GM12878 (cell line): Measurements from ENCODE around the gene AFF2. TPM values are rescaled to one million over a fixed set of nuclear protein-coding genes. Genes with fewer than 3 reads are reported as not detected.

Source experiments
- ATAC-seq: fragments of 200-7000 bp; cut with Tn5 transposase; 3 replicates; pipeline ENCODE4 v1.9.1; 2020; ENCODE audit warnings: mild to moderate bottlenecking, moderate library complexity
- BruUV-seq: library from RNA; stranded (reverse); fragments of 400-500 nt; replicated peaks from 2 replicates; lab custom pipeline; 2021; lab: Mats Ljungman, UMichigan
- CTCF ChIA-PET: fragments of 300-600 bp; sonication (Branson Sonifier 250); formaldehyde crosslinking; extraction: SDS; loops from one replicate; lab custom pipeline; 2021; ENCODE audit warnings: inconsistent platforms; lab: Yijun Ruan, JAX
- POLR2A ChIA-PET: fragments of 350-600 bp; formaldehyde crosslinking; extraction: SDS; loops from one replicate; lab custom pipeline; 2021; ENCODE audit warnings: inconsistent platforms; lab: Charles Lee
- RAD21 ChIA-PET: fragments of 300-600 bp; sonication (Branson Sonifier 250); formaldehyde crosslinking; loops from one replicate; lab custom pipeline; 2023; ENCODE audit warnings: antibody characterized with exemption; ENCODE audit not compliant: unreplicated experiment; lab: Charles Lee
- SMC1A ChIA-PET: fragments of 300-600 bp; sonication (Branson Sonifier 250); formaldehyde crosslinking; loops from one replicate; lab custom pipeline; 2023; ENCODE audit not compliant: unreplicated experiment, uncharacterized antibody; lab: Charles Lee
- DNase-seq: peaks from one replicate; pipeline ENCODE4 v3.0.0-alpha.2; 2011; ENCODE audit warnings: low read depth, low spot score
- FAIRE-seq: peaks from 3 replicates; lab custom pipeline; 2011; peaks lifted over from hg19 to GRCh38; lab: Jason Lieb, UNC
- H2AFZ ChIP-seq: 2 replicates; pipeline ENCODE4 v1.6.0; 2011; ENCODE audit warnings: low read depth, low read length, control low read depth; ENCODE audit not compliant: control insufficient read depth
- H3K27ac ChIP-seq: 2 replicates; pipeline ENCODE4 v1.5.1; 2011; ENCODE audit warnings: control low read depth; ENCODE audit not compliant: control insufficient read depth, insufficient read depth
- H3K27me3 ChIP-seq, 2 experiments: replicated peaks in 1 of 2; 2 replicates each; pipeline versions ENCODE4 v1.6.0 to v1.6.1; 2011; ENCODE audit warnings: low read length in 1 of 2; ENCODE audit not compliant: control insufficient read depth in 2 of 2, insufficient read depth in 2 of 2
- H3K36me3 ChIP-seq, 2 experiments: 2 replicates each; pipeline ENCODE4 v1.5.1; 2011; ENCODE audit warnings: low read length in 1 of 2; ENCODE audit not compliant: control insufficient read depth in 2 of 2, insufficient read depth in 2 of 2
- H3K4me1 ChIP-seq: 2 replicates; pipeline ENCODE4 v1.6.1; 2011; ENCODE audit warnings: mild to moderate bottlenecking, low read length, moderate library complexity, mixed read lengths; ENCODE audit not compliant: control insufficient read depth, insufficient read depth
- H3K4me2 ChIP-seq: 2 replicates; pipeline ENCODE4 v1.6.0; 2011; ENCODE audit warnings: control low read depth; ENCODE audit not compliant: control insufficient read depth, insufficient read depth
- H3K4me3 ChIP-seq: fragments of 200-600 bp; sonication (generic); 2 replicates; pipeline ENCODE4 v1.5.1; 2016
- H3K79me2 ChIP-seq: 2 replicates; pipeline ENCODE4 v1.6.0; 2011; ENCODE audit warnings: low read length; ENCODE audit not compliant: control insufficient read depth, insufficient read depth
- H3K9ac ChIP-seq: 2 replicates; pipeline ENCODE4 v1.8.0; 2011; ENCODE audit warnings: low read length, control low read depth, mixed read lengths; ENCODE audit not compliant: control insufficient read depth, insufficient read depth
- H3K9me3 ChIP-seq: replicated peaks from 3 replicates; pipeline ENCODE4 v1.5.1; 2011; ENCODE audit warnings: mild to moderate bottlenecking, low read length; ENCODE audit not compliant: control insufficient read depth, insufficient read depth
- H4K20me1 ChIP-seq: 2 replicates; pipeline ENCODE4 v1.6.0; 2011; ENCODE audit not compliant: control insufficient read depth, insufficient read depth
- BRCA1 ChIP-seq: IDR thresholded peaks from 2 replicates; pipeline ENCODE4 v1.6.1; 2011; ENCODE audit warnings: low read depth, low read length, improper control_type of control experiment
- MYB ChIP-seq: fragments of 150-350 bp; IDR thresholded peaks from 2 replicates; pipeline ENCODE4 v1.6.1; 2014; ENCODE audit warnings: mild to moderate bottlenecking, low read depth, low read length, borderline replicate concordance
- SIN3A ChIP-seq: IDR thresholded peaks from 2 replicates; pipeline ENCODE4 v1.6.1; 2012; ENCODE audit warnings: low read depth, low read length, improper control_type of control experiment
- SMARCA5 ChIP-seq: fragments of 450-650 bp; IDR thresholded peaks from 2 replicates; pipeline ENCODE4 v1.6.1; 2017; ENCODE audit warnings: mild to moderate bottlenecking
- SMC3 ChIP-seq: IDR thresholded peaks from 2 replicates; pipeline ENCODE4 v1.6.1; 2011; ENCODE audit warnings: low read length, improper control_type of control experiment, borderline replicate concordance
- SRF ChIP-seq, 2 experiments: IDR thresholded peaks; 2 replicates each; pipeline ENCODE4 v1.6.1; 2011; ENCODE audit warnings: low read depth in 2 of 2, low read length in 2 of 2, mild to moderate bottlenecking in 1 of 2, moderate library complexity in 1 of 2
- TCF12 ChIP-seq: IDR thresholded peaks from 2 replicates; pipeline ENCODE4 v1.6.1; 2011; ENCODE audit warnings: low read depth, mild to moderate bottlenecking, low read length
- ZBED1 ChIP-seq: IDR thresholded peaks from 2 replicates; pipeline ENCODE4 v1.6.1; 2016; ENCODE audit warnings: borderline replicate concordance
- WGBS: methylation state at CpG from one replicate; pipeline ENCODE4 v1.1.6; 2016; ENCODE audit warnings: low lambda C conversion rate; ENCODE audit not compliant: insufficient replicate concordance, insufficient coverage; ENCODE audit errors: missing lambda C conversion rate; 5-methylcytosine and 5-hydroxymethylcytosine counted together
- in situ Hi-C: fragments of 300-500 bp; cut with MboI; formaldehyde crosslinking; loops from 9 replicates; pipeline ENCODE4 v1.14.3; 2018; ENCODE audit warnings: mixed read lengths
- intact Hi-C: fragments of 100-400 bp; cut with micrococcal nuclease; formaldehyde crosslinking; loops from one replicate; pipeline ENCODE4 v1.14.2; 2022; ENCODE audit not compliant: unreplicated experiment
- polyA plus RNA-seq, 11 experiments: library from polyadenylated mRNA; depleted of rRNA in 4 of 11; unstranded in 6 of 11; stranded (reverse) in 5 of 11; fragments of >200 nt; fragmentation: Nextera tagmentation in 4 of 11; fragmentation: Illumina TruSeq in 1 of 11; extraction: Ambion mirVana in 4 of 11; extraction: Trizol in 1 of 11; gene quantifications; 1 replicate in 1 of 11; 2 replicates in 10 of 11; pipeline versions ENCODE4 v1.2.1 to v1.2.3, GENCODE V29; 2011 to 2016; ENCODE audit warnings: inconsistent platforms in 2 of 11, missing spikeins in 2 of 11, low read depth in 1 of 11
- total RNA-seq, 4 experiments: library from RNA; depleted of rRNA in 3 of 4; stranded (reverse); fragments of >200 nt in 3 of 4; fragmentation: Illumina TruSeq in 1 of 4; extraction: Trizol in 1 of 4; gene quantifications; 2 replicates each; pipeline versions ENCODE4 v1.2.1 to v1.2.3, GENCODE V29; 2013 to 2021
- TF ChIP-seq, protein P1 (sequence below): fragments of 450-650 bp; IDR thresholded peaks from 2 replicates; pipeline ENCODE4 v1.6.1; 2017; ENCODE audit warnings: mild to moderate bottlenecking, moderate library complexity
- TF ChIP-seq, protein P2 (sequence below): IDR thresholded peaks from 2 replicates; pipeline ENCODE4 v1.6.1; 2012; ENCODE audit warnings: low read length, inconsistent platforms

AFF2 gene
- total and polyA plus RNA-seq, 10 of the 15 experiments (the other 5 are each of a cell fraction or from before 2014, with no cell fraction given), result under 0.01 to 0.03 TPM; not detected in 8

DNA sequence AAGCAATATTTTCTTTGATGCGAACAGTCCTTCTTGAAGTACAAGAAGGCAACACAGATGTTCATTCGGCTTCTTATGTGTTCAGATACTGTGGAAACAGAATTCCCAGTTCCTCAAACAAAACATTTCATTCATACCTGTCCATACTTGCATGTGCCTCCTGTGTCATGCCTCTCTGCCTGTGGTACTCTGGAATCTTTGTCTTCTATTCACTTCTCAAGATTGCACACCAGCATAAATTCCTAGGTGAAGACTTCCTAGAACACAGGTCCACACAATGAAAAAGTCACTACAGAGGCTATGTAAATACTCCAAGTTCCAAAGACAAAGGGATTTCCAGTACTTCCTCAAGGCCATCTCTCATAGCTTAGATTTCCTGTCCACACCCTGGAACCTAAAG is 367.2 kb downstream of the AFF2 start:
- BruUV-seq, result no TSS peak

DNA sequence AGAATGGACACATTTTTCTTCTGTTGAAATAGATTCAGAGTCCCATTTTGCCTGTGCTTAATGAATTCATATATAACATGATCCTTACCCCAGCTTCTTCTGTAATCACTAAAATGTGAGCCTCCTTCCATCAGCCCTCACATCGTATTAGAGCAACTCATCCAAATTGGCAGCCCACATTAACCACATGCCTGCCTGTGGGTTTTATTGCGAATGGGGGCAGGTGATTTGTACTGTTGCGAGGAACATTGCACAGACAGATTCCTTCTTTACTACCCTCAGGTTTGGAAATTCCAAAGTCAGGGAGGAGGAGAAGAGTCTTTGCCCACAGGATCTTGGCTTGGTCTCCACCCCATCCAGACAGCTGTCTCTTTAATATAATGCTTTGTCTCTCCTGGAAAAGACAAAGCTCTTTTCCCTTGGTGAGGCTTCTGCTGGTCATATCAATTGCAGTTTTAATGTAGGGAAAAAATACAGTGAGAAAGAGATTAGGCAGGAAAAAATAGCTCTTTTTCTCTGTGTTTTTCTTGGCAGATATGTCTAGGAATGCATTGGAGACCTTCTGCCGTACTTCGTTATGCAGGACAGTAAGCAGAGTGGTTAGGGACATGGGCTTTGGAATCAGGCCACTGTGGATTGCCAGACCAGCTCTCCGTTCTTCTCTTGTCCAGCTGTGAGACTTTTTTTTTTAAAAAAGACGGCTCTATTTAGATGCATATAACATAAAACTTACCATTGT is 371.2 kb downstream of the AFF2 start:
- Histone ChIP-seq H3K9ac (no peak overlapping the region), H3K79me2 (no peaks in the 10 kb centered on the region), H3K27me3 (no peaks in the 10 kb centered on the region), H3K4me3 (no peak overlapping the region), H3K4me1 (no peaks in the 10 kb centered on the region), H3K27ac (no peak overlapping the region), H3K4me2 (no peak overlapping the region), H3K9me3 (no peaks in the 10 kb centered on the region), H2AFZ (no peak overlapping the region), H3K36me3 (no peaks in the 10 kb centered on the region)
- CTCF ChIA-PET, result interaction anchor here (0.6 kb wide), 1 partner anchor 9 kb away, joined by 3 read pairs; no protein-coding TSS in a partner anchor
- intact Hi-C loops, result no loop called here
- in situ Hi-C loops, result no loop called here
- no TSS peak for BruUV-seq
- POLR2A ChIA-PET, result no interaction called here
- WGBS, result 18% methylated on average over 7 of the region's 7 CpGs
- DNase-seq (no peak), FAIRE-seq (no peak), ATAC-seq (no peak)
- SMC1A ChIA-PET, result interaction anchor here (0.7 kb wide), 1 partner anchor 249 kb away, joined by 3 read pairs; no protein-coding TSS in a partner anchor
- RAD21 ChIA-PET, result no interaction called here
- TF ChIP-seq SIN3A, result no peak
- TF ChIP-seq, protein P1, sequence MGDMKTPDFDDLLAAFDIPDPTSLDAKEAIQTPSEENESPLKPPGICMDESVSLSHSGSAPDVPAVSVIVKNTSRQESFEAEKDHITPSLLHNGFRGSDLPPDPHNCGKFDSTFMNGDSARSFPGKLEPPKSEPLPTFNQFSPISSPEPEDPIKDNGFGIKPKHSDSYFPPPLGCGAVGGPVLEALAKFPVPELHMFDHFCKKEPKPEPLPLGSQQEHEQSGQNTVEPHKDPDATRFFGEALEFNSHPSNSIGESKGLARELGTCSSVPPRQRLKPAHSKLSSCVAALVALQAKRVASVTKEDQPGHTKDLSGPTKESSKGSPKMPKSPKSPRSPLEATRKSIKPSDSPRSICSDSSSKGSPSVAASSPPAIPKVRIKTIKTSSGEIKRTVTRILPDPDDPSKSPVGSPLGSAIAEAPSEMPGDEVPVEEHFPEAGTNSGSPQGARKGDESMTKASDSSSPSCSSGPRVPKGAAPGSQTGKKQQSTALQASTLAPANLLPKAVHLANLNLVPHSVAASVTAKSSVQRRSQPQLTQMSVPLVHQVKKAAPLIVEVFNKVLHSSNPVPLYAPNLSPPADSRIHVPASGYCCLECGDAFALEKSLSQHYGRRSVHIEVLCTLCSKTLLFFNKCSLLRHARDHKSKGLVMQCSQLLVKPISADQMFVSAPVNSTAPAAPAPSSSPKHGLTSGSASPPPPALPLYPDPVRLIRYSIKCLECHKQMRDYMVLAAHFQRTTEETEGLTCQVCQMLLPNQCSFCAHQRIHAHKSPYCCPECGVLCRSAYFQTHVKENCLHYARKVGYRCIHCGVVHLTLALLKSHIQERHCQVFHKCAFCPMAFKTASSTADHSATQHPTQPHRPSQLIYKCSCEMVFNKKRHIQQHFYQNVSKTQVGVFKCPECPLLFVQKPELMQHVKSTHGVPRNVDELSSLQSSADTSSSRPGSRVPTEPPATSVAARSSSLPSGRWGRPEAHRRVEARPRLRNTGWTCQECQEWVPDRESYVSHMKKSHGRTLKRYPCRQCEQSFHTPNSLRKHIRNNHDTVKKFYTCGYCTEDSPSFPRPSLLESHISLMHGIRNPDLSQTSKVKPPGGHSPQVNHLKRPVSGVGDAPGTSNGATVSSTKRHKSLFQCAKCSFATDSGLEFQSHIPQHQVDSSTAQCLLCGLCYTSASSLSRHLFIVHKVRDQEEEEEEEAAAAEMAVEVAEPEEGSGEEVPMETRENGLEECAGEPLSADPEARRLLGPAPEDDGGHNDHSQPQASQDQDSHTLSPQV, result no peak
- no peak for TF ChIP-seq SMARCA5
- TF ChIP-seq MYB, result no peak
- no peak for TF ChIP-seq ZBED1
- no peak for TF ChIP-seq SMC3
- no peak for TF ChIP-seq TCF12
- TF ChIP-seq, all 136 proteins: peak for 0
- no peaks in the 10 kb centered on the region for H4K20me1 ChIP-seq

More for the DNA sequence above, 367.2 kb downstream of the AFF2 start:
- no peak for DNase-seq
- intact Hi-C loops, result no loop called here
- Histone ChIP-seq H3K27me3 (no peaks in the 10 kb centered on the region), H3K9ac (no peak overlapping the region), H3K4me3 (no peak overlapping the region), H3K4me1 (no peaks in the 10 kb centered on the region), H3K4me2 (no peak overlapping the region), H3K27ac (no peak overlapping the region), H2AFZ (no peak overlapping the region), H3K79me2 (no peaks in the 10 kb centered on the region), H3K36me3 (no peaks in the 10 kb centered on the region), H4K20me1 (no peaks in the 10 kb centered on the region), H3K9me3 (no peaks in the 10 kb centered on the region)
- no peak for FAIRE-seq
- TF ChIP-seq BRCA1, result no peak
- TF ChIP-seq SRF (IDR thresholded peaks at IDR 0.05; ENCODE audit: low read depth in 2 of 2, low read length in 2 of 2), result no peak
- TF ChIP-seq, protein P2, sequence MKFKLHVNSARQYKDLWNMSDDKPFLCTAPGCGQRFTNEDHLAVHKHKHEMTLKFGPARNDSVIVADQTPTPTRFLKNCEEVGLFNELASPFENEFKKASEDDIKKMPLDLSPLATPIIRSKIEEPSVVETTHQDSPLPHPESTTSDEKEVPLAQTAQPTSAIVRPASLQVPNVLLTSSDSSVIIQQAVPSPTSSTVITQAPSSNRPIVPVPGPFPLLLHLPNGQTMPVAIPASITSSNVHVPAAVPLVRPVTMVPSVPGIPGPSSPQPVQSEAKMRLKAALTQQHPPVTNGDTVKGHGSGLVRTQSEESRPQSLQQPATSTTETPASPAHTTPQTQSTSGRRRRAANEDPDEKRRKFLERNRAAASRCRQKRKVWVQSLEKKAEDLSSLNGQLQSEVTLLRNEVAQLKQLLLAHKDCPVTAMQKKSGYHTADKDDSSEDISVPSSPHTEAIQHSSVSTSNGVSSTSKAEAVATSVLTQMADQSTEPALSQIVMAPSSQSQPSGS, result no peak
- 29% methylated on average over 2 of the region's 2 CpGs for WGBS
- SMC1A ChIA-PET, result interaction anchor here (0.8 to 1.5 kb wide), 2 partner anchors 17 to 604 kb away, joined by 3 read pairs; no protein-coding TSS in a partner anchor
- ATAC-seq, result no peak
- CTCF ChIA-PET, result interaction anchor here (1.1 kb wide), 1 partner anchor 16 kb away, joined by 3 read pairs; no protein-coding TSS in a partner anchor
- in situ Hi-C loops, result no loop called here
- POLR2A ChIA-PET, result no interaction called here
- RAD21 ChIA-PET, result no interaction called here
